ENCODE measurements around the gene ZNF786.
"Not testable (repeated sequence)": the region's sequence is repeated elsewhere in the genome, so short reads cannot be mapped to it uniquely, and the experiment has no call there.

The ZNF786 gene

DNA sequence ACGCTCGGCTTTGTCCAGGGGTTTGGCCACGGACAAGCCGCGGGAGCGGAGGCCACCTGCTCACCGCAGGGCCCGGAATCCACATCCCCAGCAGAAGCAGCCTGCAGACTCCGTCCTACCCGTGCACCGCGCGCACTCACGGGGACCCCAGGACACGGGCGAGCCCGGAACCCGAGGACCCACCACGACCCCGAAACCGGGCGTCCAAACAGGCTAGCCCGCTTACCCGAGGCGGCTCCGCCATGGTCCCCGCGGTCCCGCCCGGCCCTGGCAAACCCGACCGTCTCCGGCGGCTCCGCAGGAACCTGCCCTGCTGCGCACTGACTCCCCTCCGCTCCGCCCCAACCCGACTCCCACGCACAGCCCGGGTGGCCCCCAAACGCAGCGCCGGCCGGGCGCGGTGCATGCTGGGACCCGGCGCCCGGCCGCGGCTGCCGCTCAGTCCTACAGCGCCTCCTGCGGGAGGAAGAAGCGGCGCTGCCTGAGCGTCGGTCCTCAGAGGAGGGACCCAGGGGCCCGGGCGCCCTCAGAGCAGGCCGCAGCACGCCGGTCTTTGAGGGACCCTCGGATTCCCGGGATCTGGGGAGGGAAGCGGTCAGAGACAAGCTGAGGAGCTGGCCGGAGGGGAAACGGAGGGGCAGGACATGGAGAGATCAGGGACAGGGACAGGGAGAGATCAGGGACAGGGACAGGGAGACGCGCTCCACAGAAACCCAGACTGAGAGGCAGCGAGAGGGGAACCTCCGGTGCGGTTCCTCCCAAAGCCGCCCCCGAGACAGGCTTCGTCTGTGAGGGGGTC is at the start of gene ZNF786:
TSS of gene ZNF786 (minus strand) at position 322 of the 799 bp plus-strand sequence. CDS start at position 244, 78 bp downstream.
- peak; percentile 79 to 92 (median 88) for DNase-seq (ENCODE audit: low read depth in 3 of 3, low spot score in 1 of 3)

GRCh38 chr7:149136118-149136517 is 45.6 kb upstream of the ZNF786 start:
- no peak for DNase-seq (ENCODE audit: low read depth in 3 of 3, low spot score in 1 of 3)

GRCh38 chr7:149133028-149133710 is 42.7 kb upstream of the ZNF786 start:
- no peak for DNase-seq (ENCODE audit: low read depth in 3 of 3, low spot score in 1 of 3)

DNA sequence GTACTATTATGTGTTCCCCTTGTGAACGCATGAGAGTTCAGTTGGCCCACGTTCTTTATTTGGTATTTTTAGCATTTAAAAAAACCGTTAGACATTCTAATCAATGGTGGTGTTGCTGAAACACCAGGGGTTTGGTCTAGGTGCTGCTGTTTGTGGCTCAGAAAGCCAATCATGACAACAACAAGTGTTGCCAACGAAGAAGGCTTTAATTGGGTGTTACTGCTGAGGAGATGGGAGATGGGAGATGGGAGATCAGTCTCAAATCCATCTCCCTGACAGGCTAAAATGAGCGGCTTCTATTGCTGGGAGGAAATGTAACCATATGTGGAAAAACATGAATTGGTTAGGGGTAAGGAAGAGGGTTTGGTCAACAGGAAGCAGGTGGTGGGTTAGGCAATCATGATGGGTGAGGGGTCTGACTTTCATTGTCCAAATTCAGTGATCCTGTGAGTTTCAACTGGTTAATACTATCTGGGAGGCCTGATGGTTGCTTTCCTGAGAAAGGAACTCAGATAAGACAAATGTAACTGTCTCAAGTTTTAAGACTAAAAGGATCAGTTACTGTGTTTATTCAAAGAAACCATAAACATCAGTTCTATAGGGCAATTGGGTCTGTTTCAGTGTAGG is 40.2 kb upstream of the ZNF786 start:
- no peak for DNase-seq (ENCODE audit: low read depth in 3 of 3, low spot score in 1 of 3)

DNA sequence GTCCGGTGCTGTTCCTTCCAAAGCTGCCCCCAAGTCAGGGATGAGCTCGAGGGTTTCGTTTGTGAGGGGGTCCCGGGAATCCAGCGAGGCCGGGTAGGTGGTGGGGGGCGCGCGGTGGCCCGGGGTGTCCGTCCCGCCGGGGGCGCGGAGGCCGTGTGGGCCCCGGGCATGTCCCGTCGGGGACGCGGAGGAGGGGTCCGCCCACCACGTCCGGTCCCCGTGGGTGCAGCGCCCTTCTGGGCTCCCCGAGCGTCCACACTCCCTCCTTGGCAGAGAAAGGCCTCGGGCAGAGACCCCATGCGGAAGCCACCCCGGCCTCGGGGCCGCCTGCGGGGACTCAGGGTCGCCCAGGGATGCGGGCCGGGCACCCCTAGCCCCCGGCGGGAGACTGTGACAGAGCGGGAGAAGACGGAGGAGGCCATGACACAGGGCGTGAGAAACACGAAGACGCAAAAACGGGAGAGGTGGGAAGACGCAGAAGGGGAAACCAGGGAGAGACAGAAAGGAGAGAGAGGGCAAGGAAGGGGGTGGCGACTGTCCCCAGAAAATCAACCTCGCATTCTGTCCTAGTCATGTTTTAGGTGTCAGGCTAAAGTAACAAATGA is 36.2 kb upstream of the ZNF786 start:
- peak in 2 of 3 donors; percentile 28 to 61 for DNase-seq (ENCODE audit: low read depth in 3 of 3, low spot score in 1 of 3)

GRCh38 chr7:149125863-149126661 is 35.5 kb upstream of the ZNF786 start, which contains the start of gene ZNF425:
ZNF425 (minus strand) TSS chr7:149126324; CDS start chr7:149126213, 111 bp downstream.
- peak; percentile 78 to 96 (median 90) for DNase-seq (ENCODE audit: low read depth in 3 of 3, low spot score in 1 of 3)

GRCh38 chr7:149125189-149125862 is 34.8 kb upstream of the ZNF786 start:
- DNase-seq (ENCODE audit: low read depth in 3 of 3, low spot score in 1 of 3) = no peak

- no peak for DNase-seq (ENCODE audit: low read depth in 3 of 3, low spot score in 1 of 3)
Measured at GRCh38 chr7:149109969-149110368, 19.5 kb upstream of the ZNF786 start.

DNA sequence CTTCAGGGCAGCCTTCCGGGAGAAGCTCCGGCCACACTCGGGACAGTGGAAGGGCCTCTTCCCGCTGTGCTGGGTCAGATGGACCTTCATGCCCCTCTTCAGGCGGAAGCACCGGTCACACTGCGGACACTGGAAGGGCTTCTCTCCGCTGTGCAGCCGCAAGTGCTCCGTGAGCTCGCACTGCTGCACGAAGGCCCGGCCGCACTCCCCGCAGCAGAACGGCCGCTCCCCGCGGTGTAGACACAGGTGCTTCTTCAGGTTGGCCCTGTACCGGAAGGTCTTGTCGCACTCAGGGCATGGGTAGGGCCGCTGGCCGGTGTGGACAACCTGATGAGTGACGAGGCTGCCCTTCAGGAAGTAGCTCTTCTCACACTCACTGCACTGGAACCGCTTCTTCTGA is 14.2 kb upstream of the ZNF786 start:
- no peak for DNase-seq (ENCODE audit: low read depth in 3 of 3, low spot score in 1 of 3)

DNA sequence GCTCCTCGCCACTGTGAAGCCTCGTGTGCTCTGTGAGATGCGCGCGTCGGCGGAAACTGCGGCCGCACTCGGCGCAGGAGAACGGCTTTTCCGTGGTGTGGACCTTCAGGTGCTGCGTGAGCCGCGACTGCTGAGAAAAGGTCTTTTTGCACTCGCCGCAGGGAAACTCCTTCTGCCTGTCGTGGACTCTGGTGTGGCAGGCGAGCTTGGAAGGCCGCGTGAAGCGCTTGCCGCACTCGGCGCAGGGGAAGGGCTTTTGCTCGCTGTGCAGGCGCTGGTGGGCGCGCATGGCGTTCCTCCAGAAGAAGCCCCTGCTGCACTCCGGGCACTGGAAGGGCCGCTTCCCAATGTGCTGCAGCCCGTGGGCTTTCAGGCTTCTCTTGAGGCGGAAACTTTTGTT is 13.7 kb upstream of the ZNF786 start:
- no peak for DNase-seq (ENCODE audit: low read depth in 3 of 3, low spot score in 1 of 3)

- DNase-seq (ENCODE audit: low read depth in 3 of 3, low spot score in 1 of 3) = no peak
Measured at GRCh38 chr7:149103424-149103823, 12.9 kb upstream of the ZNF786 start.

DNA sequence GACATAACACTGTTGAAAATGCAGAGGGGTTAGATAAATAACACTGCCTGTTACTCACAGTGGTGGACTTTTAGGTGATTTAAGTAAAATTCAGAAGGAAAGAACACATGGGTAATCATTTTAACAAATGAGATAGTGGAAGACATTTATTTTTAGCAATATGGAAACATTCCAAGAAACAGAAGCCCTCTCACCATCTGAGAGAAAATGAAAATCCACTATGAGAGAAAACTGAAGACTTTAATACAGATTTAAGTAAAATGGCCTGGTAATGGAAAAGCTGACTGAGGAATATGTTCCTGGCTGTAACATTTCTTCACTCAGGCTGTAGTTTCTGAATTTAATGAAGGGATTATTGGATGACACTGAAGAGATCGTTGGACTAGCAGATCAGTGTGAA is 12.1 kb upstream of the ZNF786 start:
- DNase-seq (ENCODE audit: low read depth in 3 of 3, low spot score in 1 of 3) = no peak

DNA sequence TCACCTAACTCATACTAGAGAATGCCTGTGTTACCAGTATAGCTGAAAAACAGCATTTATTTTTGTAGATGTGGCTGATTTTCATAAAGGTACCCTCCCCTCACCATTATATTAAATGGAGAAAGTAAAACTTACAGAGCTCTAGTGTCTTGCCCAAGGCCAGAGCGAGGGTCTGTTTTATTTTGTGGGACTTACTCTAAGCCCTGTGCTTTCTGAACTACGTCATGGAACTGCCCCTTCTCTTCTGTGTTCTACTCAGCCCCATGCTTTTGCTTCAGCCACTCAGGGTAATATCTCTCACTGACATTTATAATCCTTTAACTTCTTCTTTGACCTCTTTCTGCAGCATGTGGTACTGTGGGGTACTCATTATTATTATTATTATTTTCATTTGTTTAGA is 10.3 kb upstream of the ZNF786 start:
- DNase-seq (ENCODE audit: low read depth in 3 of 3, low spot score in 1 of 3) = no peak

GRCh38 chr7:149099058-149099457 is 8.5 kb upstream of the ZNF786 start:
- no peak for DNase-seq (ENCODE audit: low read depth in 3 of 3, low spot score in 1 of 3)

DNA sequence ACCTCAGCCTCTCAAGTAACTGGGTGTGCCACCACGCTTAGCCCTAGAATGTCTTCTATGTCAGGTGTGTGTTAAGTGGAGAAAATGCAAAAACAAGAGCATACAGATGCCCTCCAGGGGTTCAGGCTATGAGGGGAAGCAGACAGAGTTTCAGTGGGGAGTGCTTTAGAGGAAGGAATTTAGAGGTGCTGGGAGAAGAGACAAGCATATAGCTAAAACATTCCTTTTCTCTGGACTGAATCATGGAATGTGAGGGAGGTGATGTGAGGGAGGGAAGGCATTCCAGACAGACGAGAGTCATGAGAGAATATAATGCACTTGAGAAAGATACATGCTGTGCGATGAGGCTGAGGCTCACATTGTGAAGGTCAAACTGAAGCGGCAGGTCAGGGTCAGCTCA is 6.6 kb upstream of the ZNF786 start:
- DNase-seq (ENCODE audit: low read depth in 3 of 3, low spot score in 1 of 3) = no peak

- no peak for DNase-seq (ENCODE audit: low read depth in 3 of 3, low spot score in 1 of 3)
Measured at GRCh38 chr7:149093228-149093627, 2.7 kb upstream of the ZNF786 start.

- not testable (repeated sequence) for DNase-seq (ENCODE audit: low read depth in 3 of 3, low spot score in 1 of 3)
Measured at GRCh38 chr7:149092244-149092643, 1.7 kb upstream of the ZNF786 start.

GRCh38 chr7:149087376-149087775 is 3.1 kb downstream of the ZNF786 start:
- DNase-seq (ENCODE audit: low read depth in 3 of 3, low spot score in 1 of 3) = no peak

DNA sequence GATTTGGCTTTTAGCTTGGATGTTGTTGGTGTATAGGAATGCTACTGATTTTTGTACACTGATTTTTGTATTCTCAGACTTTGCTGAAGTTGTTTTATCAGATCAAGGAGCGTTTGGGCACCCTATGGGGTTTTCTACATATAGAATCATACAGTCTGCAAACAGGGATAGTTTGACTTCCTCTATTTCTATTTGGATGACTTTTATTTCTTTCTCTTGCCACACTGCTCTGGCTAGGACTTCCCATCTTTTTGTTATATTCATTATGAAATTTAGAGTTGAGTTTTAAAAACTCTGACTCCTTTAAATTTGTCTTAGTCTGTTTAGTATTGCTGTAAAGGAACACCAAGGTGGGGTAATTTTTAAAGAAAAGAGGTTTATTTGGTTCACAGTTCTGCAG is 4.7 kb downstream of the ZNF786 start:
- no peak for DNase-seq (ENCODE audit: low read depth in 3 of 3, low spot score in 1 of 3)

DNA sequence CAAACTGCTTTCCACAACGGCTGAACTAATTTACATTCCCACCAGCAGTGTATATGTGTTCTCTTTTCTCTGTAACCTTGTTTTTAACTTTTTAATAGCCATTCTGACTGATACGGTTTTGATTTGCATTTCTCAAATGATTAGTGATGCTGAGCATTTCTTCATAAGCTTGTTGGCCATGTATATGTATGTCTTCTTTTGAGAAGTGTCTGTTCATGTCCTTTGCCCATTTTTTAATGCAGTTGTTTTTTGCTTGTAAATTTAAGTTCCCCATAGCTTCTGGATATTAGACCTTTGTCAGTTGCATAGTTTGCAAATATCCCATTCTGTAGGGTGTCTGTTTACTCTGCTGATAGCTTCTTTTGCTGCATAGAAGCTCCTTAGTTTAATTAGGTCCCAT is 6.1 kb downstream of the ZNF786 start:
- no peak for DNase-seq (ENCODE audit: low read depth in 3 of 3, low spot score in 1 of 3)

Measured in stimulated activated CD4-positive, alpha-beta T cell treated with anti-CD3 and anti-CD28 coated beads, TNF-alpha, amount 100 ng/mL, for 1 hour (primary cell).